GF-D8 (cell line): Measurements from ENCODE around the gene PCDHGC4.

ENCODE experiments used
- DNase-seq: peaks from one replicate; lab custom pipeline; 2025; lab: John Stamatoyannopoulos, UW

PCDHGC4 gene

DNA sequence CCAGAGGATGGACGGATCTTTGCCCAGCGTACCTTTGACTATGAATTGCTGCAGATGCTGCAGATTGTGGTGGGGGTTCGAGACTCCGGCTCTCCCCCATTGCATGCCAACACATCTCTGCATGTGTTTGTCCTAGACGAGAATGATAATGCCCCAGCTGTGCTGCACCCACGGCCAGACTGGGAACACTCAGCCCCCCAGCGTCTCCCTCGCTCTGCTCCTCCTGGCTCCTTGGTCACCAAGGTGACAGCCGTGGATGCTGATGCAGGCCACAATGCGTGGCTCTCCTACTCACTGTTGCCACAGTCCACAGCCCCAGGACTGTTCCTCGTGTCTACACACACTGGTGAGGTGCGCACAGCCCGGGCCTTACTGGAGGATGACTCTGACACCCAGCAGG lies 5.9 kb downstream of the PCDHGC4 start:
- no peak for DNase-seq

DNA sequence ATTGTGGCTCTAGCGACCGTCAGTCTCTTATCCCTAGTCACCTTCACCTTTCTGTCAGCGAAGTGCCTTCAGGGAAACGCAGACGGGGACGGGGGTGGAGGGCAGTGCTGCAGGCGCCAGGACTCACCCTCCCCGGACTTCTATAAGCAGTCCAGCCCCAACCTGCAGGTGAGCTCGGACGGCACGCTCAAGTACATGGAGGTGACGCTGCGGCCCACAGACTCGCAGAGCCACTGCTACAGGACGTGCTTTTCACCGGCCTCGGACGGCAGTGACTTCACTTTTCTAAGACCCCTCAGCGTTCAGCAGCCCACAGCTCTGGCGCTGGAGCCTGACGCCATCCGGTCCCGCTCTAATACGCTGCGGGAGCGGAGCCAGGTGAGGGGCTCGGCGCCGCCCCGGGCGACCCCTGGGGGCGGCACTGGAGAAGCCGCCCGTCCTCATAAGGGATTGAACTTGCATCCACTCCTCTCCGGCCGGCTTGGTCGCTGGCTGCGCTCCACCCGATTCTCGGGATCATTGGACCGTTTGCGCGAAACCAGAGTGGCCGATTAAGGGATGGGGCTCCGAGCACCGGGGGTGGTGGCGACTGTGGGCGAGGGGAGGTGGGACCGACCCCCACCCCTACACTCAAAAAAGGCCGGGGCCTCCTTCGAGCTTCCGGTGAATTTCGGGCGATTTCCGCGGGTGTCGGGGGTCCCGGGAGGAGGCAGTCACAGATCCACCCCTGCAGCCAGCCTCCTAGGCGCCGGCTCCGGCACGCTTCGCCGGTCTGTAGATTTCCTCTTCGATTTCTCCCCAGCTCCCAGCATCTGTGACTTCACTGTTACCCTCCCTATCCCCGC lies 6.7 kb downstream of the PCDHGC4 start:
- no peak for DNase-seq

DNA sequence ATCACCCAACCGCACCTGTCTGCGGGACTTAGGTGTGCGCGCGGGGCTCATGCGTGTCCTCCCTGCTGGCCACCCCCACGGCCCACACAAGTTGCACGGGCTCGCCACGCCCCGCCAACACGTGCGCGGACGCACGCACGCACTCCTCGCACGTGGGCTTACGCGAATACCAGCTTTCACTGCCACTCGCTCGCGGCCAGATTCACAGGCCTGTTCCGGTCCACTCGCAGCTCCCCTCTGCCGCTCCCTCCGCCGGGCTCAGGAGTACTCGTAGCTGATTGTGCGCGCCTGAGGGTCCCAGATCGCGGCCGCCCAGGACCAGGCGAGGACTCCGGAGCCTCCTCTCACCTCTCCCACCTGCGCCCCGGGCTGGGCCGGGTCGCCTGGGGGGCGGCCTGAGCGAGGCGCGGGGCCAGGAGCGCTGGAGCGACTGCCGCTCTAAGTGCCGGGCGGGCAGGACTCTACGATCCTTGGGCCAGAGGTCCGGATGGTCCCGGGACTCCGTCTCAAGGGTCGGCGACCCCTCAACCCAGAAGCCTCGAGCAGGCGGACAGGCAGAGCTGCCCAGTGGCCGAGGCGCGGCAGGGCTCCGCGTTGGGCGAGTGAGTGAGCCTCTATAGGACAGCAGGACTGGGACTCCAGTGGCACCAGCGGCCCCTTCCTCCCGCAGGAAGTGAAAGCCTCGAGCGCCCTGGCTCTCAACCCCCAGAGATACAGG lies 7.5 kb downstream of the PCDHGC4 start:
- DNase-seq: no peak

GRCh38 chr5:141493500-141494422 lies 8.9 kb downstream of the PCDHGC4 start:
- no peak for DNase-seq

DNA sequence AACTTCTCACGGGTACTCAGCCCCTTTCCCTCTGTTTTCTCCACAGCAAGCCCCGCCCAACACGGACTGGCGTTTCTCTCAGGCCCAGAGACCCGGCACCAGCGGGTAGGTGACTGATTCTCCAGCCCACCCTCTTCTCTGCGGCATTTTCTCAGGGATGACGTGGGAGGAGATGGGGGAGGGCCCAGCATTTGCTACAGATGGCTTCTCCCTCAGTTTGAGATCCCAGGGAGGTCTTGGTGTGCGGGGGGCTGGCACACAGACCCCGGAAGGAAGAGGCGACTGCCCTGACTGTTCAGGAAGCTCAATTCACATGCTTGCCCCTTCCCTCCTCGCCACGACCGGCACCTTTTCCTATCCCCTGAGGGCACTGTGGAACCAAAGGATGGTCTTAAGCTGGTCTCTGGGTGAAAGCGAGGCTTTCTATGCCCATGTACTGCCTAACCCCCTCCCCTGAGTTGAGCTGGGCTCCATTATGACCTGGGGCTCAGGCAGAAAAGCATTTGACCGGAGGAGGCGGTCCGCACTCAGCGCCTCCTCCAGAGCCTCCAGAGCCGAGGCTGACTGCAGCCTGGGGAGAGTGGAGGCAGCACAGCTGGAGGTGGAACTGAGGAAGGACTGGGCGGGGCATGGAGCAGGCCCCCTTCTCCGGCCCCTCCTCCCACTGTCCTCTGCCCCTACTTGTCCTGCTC lies 10.1 kb downstream of the PCDHGC4 start:
- no peak for DNase-seq

DNA sequence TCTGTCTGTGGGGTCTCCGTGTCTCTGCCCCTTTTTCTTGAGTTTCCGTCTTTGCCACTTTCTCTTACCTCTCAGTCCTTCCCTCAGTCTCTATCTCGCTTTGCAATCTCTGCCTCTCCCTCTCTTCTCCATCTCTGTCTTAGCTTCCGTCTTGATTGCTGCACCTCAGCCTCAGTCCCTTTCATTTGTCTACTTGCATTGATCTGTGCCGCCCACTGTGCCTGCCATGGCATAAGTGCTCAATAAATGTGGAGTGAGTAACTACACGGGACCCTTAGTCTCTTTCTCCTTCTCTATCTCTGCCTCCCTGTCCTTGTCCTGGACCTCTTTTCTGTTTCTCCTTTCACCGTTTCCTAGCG lies 10.6 kb downstream of the PCDHGC4 start:
- no peak for DNase-seq

DNA sequence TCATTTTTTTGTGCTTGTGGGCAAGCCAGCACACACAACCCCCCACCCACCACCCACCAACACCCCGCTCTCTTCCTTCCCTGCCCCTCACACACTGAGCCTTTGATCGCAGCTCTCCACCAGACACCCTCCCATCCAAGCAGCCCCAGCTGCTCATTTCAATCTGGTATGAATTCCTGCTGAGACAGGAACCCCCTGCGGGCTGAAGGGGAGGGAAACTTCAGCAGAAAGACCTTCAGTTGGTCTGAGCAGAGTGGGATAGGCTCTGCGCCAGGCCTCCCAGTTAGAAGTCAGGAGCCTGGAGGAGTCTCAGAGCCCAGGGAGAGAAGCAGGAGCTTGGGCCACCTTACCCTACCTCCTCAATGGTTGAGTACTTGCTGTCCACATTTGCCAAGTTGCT lies 11.2 kb downstream of the PCDHGC4 start:
- DNase-seq: no peak

DNA sequence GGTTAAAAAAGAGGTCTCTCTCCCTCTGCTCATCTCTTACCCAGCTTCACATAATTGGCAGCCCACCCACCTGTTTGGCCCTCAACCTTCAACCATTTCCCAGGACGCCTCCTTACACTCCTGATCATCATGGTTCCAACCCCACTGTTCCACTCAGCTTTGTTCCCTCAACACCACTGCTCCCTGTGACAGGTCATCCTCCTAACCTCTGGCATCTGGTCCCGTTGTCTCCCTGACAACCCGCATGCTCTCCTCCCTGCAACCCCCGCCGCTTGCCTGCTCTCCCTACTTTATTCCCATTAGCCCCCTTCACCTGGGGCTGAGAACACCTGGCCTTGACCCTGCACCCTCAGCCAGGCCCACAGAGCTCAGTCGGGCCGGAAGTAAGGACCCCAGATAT lies 16.9 kb downstream of the PCDHGC4 start:
- DNase-seq: no peak

GRCh38 chr5:141503681-141504080 lies 18.9 kb downstream of the PCDHGC4 start:
- DNase-seq: no peak

GRCh38 chr5:141504216-141504615 lies 19.4 kb downstream of the PCDHGC4 start:
- DNase-seq: no peak

DNA sequence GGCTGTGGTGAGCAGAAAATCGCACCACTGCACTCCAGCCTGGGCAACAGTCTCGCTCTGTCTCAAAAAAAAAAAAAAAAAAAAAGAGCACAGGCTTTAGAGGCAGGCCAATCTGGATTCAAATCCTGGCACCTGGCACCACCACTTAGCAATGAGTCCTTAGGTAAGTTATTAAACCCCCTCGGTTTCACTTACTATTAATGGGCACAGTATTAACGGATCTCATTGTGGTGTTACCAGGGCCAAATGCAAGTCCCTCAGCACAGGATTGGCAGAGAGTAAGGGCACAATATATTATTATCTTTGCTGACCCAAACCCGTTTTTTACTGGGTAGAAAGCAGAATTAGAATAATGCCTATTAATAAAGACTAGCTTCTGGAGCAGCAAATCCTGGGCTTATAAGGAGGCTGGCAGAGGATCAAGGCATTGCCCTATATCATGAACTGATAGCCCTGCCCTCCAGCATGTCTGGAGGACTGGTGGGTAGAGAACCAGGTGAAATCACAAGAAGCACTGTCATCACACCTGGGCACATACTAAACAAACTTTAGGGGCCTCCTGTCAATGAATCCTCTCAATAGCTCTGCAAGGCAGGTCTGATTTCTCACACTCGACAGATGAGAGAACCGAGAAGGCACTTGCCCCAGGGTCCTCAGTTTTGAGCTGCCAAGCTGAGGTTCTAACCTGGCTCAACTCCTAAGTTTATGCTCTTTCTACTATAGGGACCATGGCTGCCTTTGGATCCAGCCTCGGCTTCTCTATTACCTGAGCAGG lies 21.7 kb downstream of the PCDHGC4 start:
- DNase-seq: no peak

DNA sequence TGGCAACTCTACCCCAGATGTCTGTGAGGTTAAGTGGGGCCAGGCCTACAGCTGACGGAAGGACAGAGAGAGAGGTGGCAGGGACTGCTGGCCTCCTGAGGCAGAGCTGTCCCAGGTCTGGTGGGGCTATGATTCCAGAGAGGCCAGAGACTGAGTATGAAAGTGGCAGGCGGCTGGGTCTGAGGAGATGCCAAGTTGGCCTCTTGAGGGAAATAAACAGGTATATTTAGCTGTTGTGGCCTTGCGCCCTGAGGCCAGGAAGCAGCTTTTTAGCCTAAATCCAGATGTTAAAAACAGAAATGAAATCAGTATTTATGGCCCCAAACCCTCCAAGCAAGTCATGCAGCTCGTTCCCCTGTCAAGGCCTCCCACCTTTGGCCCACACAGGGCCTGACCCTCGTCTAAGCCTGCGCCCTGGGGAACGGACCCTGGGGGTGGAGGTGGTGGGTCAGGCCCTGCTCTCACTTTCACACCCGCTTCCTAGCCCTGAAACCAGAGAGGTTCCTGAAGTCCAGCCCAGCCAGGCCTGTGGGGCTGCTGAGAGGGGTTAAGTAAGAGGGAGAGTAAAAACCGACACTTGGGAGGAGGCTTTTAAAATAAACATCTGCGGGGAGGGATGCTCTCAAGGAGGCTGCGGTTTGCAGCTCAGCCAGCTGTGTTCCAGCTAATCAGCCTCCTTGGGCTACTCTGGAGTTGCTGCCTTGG lies 22.7 kb downstream of the PCDHGC4 start:
- peak; percentile 67 for DNase-seq

GRCh38 chr5:141508440-141508797 lies 23.6 kb downstream of the PCDHGC4 start:
- DNase-seq: no peak

DNA sequence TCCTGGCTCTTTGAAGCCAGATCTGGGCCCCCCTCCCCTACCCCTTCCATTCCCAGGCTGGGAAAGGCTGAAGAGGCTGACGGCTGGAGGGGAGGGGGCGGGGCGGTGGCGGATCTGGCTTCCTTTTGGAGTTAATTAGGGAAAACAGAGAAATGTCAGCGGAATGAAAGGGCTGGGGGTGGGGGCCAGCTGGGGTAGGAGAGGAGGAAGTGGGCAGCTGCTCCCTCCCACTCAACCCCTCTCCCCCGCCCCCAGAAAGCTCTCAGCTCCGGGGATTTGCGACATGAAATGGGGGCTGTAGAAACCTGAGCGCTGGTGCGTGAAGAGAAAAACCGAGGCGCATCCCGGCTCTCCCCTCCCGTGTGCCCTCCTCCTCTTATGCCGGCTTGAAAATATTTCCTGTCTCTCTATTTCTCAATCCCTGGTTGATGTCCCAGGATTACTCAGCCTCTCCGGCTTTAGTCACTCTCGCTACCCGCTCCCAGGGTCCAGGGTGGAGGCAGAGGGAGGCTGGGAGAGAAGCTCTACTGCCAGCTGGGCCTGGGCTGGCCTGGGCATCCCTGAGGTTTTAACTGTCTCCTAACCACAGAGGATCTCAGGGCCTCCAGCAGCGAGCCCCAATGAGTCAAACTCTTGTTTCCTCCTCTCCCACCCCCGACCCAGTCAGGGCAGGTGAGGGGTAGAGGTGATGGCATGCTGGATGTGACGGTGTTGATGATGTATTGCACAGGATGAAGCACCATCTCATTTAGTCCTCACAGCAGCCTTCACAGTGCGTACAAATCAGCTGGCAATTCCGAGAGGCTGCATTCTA lies 24.2 kb downstream of the PCDHGC4 start:
- peak; percentile 88 for DNase-seq

DNA sequence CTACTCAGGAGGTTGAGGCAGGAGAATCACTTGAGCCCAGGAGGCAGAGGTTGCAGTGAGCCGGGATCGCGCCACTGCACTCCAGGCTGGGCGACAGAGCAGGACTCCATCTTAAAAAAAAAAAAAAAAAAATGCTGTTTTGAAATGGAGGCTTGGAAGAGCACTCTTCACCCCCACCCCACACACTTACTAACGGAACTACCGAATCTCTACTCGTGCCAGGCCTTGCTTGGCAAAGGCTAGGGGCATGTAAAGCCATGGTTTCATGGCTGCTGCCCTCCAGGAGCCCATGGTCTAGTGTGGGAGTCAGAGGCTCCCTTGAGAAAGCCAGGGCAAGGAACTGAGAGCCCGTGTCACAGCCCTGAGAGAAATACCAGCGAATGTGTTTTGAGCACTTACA lies 25.3 kb downstream of the PCDHGC4 start:
- no peak for DNase-seq

DNA sequence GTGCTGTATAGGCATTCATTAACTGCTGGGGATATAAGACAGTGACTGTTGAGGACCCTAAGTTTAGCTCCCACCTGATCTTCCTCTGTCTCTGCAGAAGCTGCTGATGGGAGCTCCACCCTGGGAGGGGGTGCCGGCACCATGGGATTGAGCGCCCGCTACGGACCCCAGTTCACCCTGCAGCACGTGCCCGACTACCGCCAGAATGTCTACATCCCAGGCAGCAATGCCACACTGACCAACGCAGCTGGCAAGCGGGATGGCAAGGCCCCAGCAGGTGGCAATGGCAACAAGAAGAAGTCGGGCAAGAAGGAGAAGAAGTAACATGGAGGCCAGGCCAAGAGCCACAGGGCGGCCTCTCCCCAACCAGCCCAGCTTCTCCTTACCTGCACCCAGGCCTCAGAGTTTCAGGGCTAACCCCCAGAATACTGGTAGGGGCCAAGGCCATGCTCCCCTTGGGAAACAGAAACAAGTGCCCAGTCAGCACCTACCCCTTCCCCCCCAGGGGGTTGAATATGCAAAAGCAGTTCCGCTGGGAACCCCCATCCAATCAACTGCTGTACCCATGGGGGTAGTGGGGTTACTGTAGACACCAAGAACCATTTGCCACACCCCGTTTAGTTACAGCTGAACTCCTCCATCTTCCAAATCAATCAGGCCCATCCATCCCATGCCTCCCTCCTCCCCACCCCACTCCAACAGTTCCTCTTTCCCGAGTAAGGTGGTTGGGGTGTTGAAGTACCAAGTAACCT lies 26.2 kb downstream of the PCDHGC4 start:
- no peak for DNase-seq

GRCh38 chr5:141511771-141512325 lies 27.0 kb downstream of the PCDHGC4 start:
- DNase-seq: no peak

DNA sequence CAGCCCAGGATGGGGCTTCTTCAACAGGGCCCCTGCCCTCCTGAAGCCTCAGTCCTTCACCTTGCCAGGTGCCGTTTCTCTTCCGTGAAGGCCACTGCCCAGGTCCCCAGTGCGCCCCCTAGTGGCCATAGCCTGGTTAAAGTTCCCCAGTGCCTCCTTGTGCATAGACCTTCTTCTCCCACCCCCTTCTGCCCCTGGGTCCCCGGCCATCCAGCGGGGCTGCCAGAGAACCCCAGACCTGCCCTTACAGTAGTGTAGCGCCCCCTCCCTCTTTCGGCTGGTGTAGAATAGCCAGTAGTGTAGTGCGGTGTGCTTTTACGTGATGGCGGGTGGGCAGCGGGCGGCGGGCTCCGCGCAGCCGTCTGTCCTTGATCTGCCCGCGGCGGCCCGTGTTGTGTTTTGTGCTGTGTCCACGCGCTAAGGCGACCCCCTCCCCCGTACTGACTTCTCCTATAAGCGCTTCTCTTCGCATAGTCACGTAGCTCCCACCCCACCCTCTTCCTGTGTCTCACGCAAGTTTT lies 27.6 kb downstream of the PCDHGC4 start:
- DNase-seq: no peak
